Measurements from ENCODE around the gene TMEM35B.
"Not testable (repeated sequence)": the region's sequence is repeated elsewhere in the genome, so short reads cannot be mapped to it uniquely, and the experiment has no call there.

The TMEM35B gene

GRCh38 chr1:34988581-34988980, 3.4 kb upstream of the TMEM35B start:
- H3K27ac ChIP-seq (ENCODE audit: low read depth, low read length, severe bottlenecking): no peak overlapping the region
- H3K4me1 ChIP-seq (ENCODE audit: control insufficient read depth, insufficient read depth, low read length, poor library complexity, severe bottlenecking): peaks cover 7% of the 10 kb centered on the region
- H3K36me3 ChIP-seq (ENCODE audit: control insufficient read depth, insufficient read depth, low read length): peaks cover 5% of the 10 kb centered on the region
- no peaks in the 10 kb centered on the region for H3K9me3 ChIP-seq (ENCODE audit: control insufficient read depth, low read length)
- no peak overlapping the region for H3K4me3 ChIP-seq (ENCODE audit: extremely low read depth, insufficient read depth, low read length, poor library complexity, severe bottlenecking)

- no CpG with 5 or more reads among the region's 2 CpGs for WGBS, 2 experiments (ENCODE audit: insufficient coverage in 2 of 2)
- Histone ChIP-seq H3K36me3 (ENCODE audit: control insufficient read depth, insufficient read depth, low read length) (peaks cover 5% of the 10 kb centered on the region), H3K4me1 (ENCODE audit: control insufficient read depth, insufficient read depth, low read length, poor library complexity, severe bottlenecking) (peaks cover 7% of the 10 kb centered on the region), H3K9me3 (ENCODE audit: control insufficient read depth, low read length) (no peaks in the 10 kb centered on the region), H3K27ac (ENCODE audit: low read depth, low read length, severe bottlenecking) (no peak overlapping the region), H3K4me3 (ENCODE audit: extremely low read depth, insufficient read depth, low read length, poor library complexity, severe bottlenecking) (no peak overlapping the region)
Measured at GRCh38 chr1:34988147-34988546, 3.0 kb upstream of the TMEM35B start.

- Histone ChIP-seq H3K4me3 (ENCODE audit: extremely low read depth, insufficient read depth, low read length, poor library complexity, severe bottlenecking) (no peak overlapping the region), H3K27ac (ENCODE audit: low read depth, low read length, severe bottlenecking) (no peak overlapping the region), H3K36me3 (ENCODE audit: control insufficient read depth, insufficient read depth, low read length) (peaks cover 13% of the 10 kb centered on the region), H3K4me1 (ENCODE audit: control insufficient read depth, insufficient read depth, low read length, poor library complexity, severe bottlenecking) (peaks cover 7% of the 10 kb centered on the region), H3K9me3 (ENCODE audit: control insufficient read depth, low read length) (no peaks in the 10 kb centered on the region)
- 100% methylated on average over 2 of the region's 2 CpGs for WGBS, 2 experiments (ENCODE audit: insufficient coverage in 2 of 2)
Measured at GRCh38 chr1:34987018-34987417, 1.9 kb upstream of the TMEM35B start.

- Histone ChIP-seq H3K4me3 (ENCODE audit: extremely low read depth, insufficient read depth, low read length, poor library complexity, severe bottlenecking) (peak overlapping the region; percentile 65), H3K36me3 (ENCODE audit: control insufficient read depth, insufficient read depth, low read length) (peaks cover 21% of the 10 kb centered on the region)
- H3K27ac ChIP-seq (ENCODE audit: low read depth, low read length, severe bottlenecking); H3K4me1 ChIP-seq (ENCODE audit: control insufficient read depth, insufficient read depth, low read length, poor library complexity, severe bottlenecking); H3K9me3 ChIP-seq (ENCODE audit: control insufficient read depth, low read length): not testable (repeated sequence)
- 33% methylated on average over 2 of the region's 3 CpGs; no CpG with 5 or more reads in 1 of the 2 experiments for WGBS, 2 experiments (ENCODE audit: insufficient coverage in 2 of 2)
Measured at GRCh38 chr1:34985609-34985904, 410 bp upstream of the TMEM35B start.

GRCh38 chr1:34984435-34984792, 733 bp downstream of the TMEM35B start:
- peaks cover 21% of the 10 kb centered on the region for H3K36me3 ChIP-seq (ENCODE audit: control insufficient read depth, insufficient read depth, low read length)
- peak overlapping the region; percentile 65 for H3K4me3 ChIP-seq (ENCODE audit: extremely low read depth, insufficient read depth, low read length, poor library complexity, severe bottlenecking)
- H3K27ac ChIP-seq (ENCODE audit: low read depth, low read length, severe bottlenecking): peak overlapping the region; percentile 63
- peaks cover 7% of the 10 kb centered on the region for H3K4me1 ChIP-seq (ENCODE audit: control insufficient read depth, insufficient read depth, low read length, poor library complexity, severe bottlenecking)
- H3K9me3 ChIP-seq (ENCODE audit: control insufficient read depth, low read length): no peaks in the 10 kb centered on the region
- WGBS, 2 experiments (ENCODE audit: insufficient coverage in 2 of 2): 21% methylated on average over 3 of the region's 4 CpGs

GRCh38 chr1:34983700-34984355, 1.3 kb downstream of the TMEM35B start:
- Histone ChIP-seq H3K36me3 (ENCODE audit: control insufficient read depth, insufficient read depth, low read length) (peaks cover 16% of the 10 kb centered on the region), H3K4me1 (ENCODE audit: control insufficient read depth, insufficient read depth, low read length, poor library complexity, severe bottlenecking) (peaks cover 7% of the 10 kb centered on the region), H3K9me3 (ENCODE audit: control insufficient read depth, low read length) (no peaks in the 10 kb centered on the region), H3K4me3 (ENCODE audit: extremely low read depth, insufficient read depth, low read length, poor library complexity, severe bottlenecking) (peak overlapping the region; percentile 65), H3K27ac (ENCODE audit: low read depth, low read length, severe bottlenecking) (peak overlapping the region; percentile 63)
- WGBS, 2 experiments (ENCODE audit: insufficient coverage in 2 of 2): 91 to 97% methylated on average over 3 of the region's 4 CpGs

GRCh38 chr1:34982820-34983376, 2.2 kb downstream of the TMEM35B start:
- 96 to 100% methylated on average over 1 to 4 of the region's 5 CpGs for WGBS, 2 experiments (ENCODE audit: insufficient coverage in 2 of 2)
- H3K27ac ChIP-seq (ENCODE audit: low read depth, low read length, severe bottlenecking): no peak overlapping the region

GRCh38 chr1:34980715-34981114, 4.4 kb downstream of the TMEM35B start:
- H3K27ac ChIP-seq (ENCODE audit: low read depth, low read length, severe bottlenecking): no peak overlapping the region
- no peaks in the 10 kb centered on the region for H3K9me3 ChIP-seq (ENCODE audit: control insufficient read depth, low read length)
- WGBS, 2 experiments (ENCODE audit: insufficient coverage in 2 of 2): 86 to 100% methylated on average over 1 to 2 of the region's 2 CpGs
- peaks cover 10% of the 10 kb centered on the region for H3K4me1 ChIP-seq (ENCODE audit: control insufficient read depth, insufficient read depth, low read length, poor library complexity, severe bottlenecking)
- H3K4me3 ChIP-seq (ENCODE audit: extremely low read depth, insufficient read depth, low read length, poor library complexity, severe bottlenecking): no peak overlapping the region
- H3K36me3 ChIP-seq (ENCODE audit: control insufficient read depth, insufficient read depth, low read length): peaks cover 16% of the 10 kb centered on the region

More at GRCh38 chr1:34982820-34983376, 2.2 kb downstream of the TMEM35B start:
- H3K4me1 ChIP-seq (ENCODE audit: control insufficient read depth, insufficient read depth, low read length, poor library complexity, severe bottlenecking): peaks cover 10% of the 10 kb centered on the region
- H3K4me3 ChIP-seq (ENCODE audit: extremely low read depth, insufficient read depth, low read length, poor library complexity, severe bottlenecking): no peak overlapping the region
- peaks cover 16% of the 10 kb centered on the region for H3K36me3 ChIP-seq (ENCODE audit: control insufficient read depth, insufficient read depth, low read length)
- no peaks in the 10 kb centered on the region for H3K9me3 ChIP-seq (ENCODE audit: control insufficient read depth, low read length)

- no peak overlapping the region for H3K27ac ChIP-seq (ENCODE audit: low read depth, low read length, severe bottlenecking)
- H3K9me3 ChIP-seq (ENCODE audit: control insufficient read depth, low read length): no peaks in the 10 kb centered on the region
- 82 to 89% methylated on average over 6 of the region's 6 CpGs for WGBS, 2 experiments (ENCODE audit: insufficient coverage in 2 of 2)
- H3K4me3 ChIP-seq (ENCODE audit: extremely low read depth, insufficient read depth, low read length, poor library complexity, severe bottlenecking): no peak overlapping the region
- H3K4me1 ChIP-seq (ENCODE audit: control insufficient read depth, insufficient read depth, low read length, poor library complexity, severe bottlenecking): peaks cover 5% of the 10 kb centered on the region
- peaks cover 16% of the 10 kb centered on the region for H3K36me3 ChIP-seq (ENCODE audit: control insufficient read depth, insufficient read depth, low read length)
Measured at GRCh38 chr1:34978921-34979320, 6.2 kb downstream of the TMEM35B start.

- Histone ChIP-seq H3K9me3 (ENCODE audit: control insufficient read depth, low read length) (no peaks in the 10 kb centered on the region), H3K4me1 (ENCODE audit: control insufficient read depth, insufficient read depth, low read length, poor library complexity, severe bottlenecking) (peaks cover 3% of the 10 kb centered on the region), H3K36me3 (ENCODE audit: control insufficient read depth, insufficient read depth, low read length) (peaks cover 16% of the 10 kb centered on the region), H3K4me3 (ENCODE audit: extremely low read depth, insufficient read depth, low read length, poor library complexity, severe bottlenecking) (no peak overlapping the region), H3K27ac (ENCODE audit: low read depth, low read length, severe bottlenecking) (no peak overlapping the region)
- 88% methylated on average over 1 of the region's 2 CpGs; no CpG with 5 or more reads in 1 of the 2 experiments for WGBS, 2 experiments (ENCODE audit: insufficient coverage in 2 of 2)
Measured at GRCh38 chr1:34977858-34978257, 7.3 kb downstream of the TMEM35B start.

GRCh38 chr1:34977210-34977471, 8.0 kb downstream of the TMEM35B start:
- Histone ChIP-seq H3K9me3 (ENCODE audit: control insufficient read depth, low read length) (no peaks in the 10 kb centered on the region), H3K4me3 (ENCODE audit: extremely low read depth, insufficient read depth, low read length, poor library complexity, severe bottlenecking) (no peak overlapping the region), H3K4me1 (ENCODE audit: control insufficient read depth, insufficient read depth, low read length, poor library complexity, severe bottlenecking) (peaks cover 3% of the 10 kb centered on the region), H3K27ac (ENCODE audit: low read depth, low read length, severe bottlenecking) (no peak overlapping the region), H3K36me3 (ENCODE audit: control insufficient read depth, insufficient read depth, low read length) (peaks cover 9% of the 10 kb centered on the region)
- 97 to 100% methylated on average over 6 to 11 of the region's 13 CpGs for WGBS, 2 experiments (ENCODE audit: insufficient coverage in 2 of 2)

Measured in mesodermal cell (in vitro differentiated cells).